ENCODE measurements around the gene RENBP.
A peak's percentile ranks its signal among the peaks of the same experiment; 100 is the strongest.

The RENBP gene

DNA sequence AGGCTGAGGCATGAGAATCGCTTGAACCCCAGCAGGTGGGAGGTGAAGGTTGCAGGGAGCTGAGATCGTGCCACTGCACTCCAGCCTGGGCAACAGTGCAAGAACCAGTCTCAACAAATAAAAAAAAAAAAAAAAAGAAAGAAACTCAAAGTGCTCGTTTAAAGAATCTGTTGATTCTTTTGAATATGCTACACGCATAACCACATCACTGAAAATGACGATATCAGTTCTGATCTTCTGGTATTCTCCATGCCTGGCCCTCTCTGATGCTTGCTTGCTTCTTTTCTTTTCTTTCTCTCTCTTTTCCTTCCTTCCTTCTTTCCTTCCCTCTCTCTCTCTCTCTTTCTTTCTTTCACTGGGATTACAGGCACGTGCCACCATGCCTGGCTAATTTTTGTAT lies 32.6 kb downstream of the RENBP start:
- no peak for DNase-seq

DNA sequence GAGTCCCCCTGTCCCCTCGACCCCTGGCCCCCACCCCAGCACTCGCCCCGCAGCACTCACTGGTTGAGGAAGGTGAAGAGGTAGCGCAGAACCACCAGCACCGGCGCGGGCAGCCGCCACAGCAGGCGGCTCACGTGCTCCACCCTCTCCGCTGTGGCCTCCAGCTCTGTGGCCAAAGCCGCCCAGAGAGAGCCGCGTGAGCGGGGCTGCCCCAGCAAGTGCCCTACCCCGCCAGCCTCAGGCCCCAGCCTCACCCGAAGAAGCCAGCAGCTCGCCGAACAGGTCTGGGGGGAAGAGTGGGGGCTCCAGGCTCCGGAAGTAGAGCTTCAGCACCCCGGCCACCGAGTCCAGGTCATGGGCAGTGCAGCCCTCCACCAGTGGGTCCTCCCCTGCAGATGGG lies 34.0 kb downstream of the RENBP start:
- no peak for DNase-seq

DNA sequence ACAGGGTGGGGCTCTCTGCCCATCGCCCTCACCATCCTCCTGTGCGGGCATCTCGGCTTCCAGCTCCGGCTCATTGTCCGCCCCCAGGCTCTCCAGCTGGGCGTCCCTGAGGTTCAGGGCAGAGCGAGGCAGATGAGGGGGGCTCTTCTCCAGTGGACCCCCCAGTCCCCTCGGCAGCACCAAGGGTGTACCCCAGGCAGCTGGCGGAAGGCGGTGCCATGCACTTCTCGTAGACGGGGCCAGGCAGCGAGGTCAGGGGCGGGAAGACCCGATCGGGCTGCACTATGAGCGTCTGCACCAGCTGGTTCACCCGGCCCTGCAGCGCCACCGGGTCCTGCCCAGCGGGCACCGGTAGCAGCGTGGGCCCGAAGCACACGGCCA lies 34.5 kb downstream of the RENBP start:
- no peak for DNase-seq

DNA sequence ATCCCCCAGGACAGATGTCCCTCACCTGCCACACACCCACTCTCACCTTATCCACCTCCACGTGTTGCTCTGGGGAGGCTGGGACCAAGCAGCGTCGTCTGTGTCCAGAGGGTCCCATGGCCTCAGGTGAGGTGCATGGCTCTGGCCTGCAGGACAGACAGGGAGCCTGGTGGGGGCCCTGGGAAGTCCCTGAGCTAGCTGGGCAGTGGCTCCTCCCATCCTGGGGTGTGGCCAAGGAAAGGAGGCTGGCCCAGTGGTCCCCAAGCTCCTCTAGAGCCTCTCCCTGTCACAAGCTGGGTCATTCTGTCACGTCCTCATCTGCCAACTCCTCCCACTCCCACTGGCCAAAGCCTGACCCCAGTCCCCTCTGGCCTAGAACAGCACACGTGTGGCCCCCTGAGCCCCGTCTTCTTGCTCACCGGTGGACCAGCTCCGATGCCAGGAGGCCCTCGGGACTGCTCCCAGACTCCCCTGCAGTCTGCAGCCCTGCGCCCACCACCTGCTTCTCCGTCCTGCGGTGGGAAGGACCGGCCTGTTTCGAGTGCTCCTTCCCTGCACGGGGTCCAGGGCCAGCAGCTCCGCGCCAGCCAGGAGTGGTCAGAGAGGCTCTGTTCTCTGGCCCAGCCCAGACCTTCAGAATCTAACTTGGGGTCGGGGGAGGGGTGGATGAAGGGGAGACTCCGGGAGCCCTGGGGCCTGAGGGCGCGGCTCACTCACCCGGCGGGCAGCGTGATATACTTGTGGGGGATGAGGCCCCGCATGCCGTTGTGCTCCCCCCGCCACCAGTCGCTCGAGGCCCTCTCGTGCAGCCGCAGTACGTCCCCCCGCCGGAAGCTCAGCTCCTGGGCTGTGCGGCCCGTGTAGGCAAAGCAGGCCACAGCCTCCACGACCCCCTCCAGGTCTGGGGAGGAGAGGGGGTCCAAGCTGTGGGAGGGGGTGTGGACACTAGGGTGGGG lies 35.1 kb downstream of the RENBP start:
- DNase-seq: no peak

DNA sequence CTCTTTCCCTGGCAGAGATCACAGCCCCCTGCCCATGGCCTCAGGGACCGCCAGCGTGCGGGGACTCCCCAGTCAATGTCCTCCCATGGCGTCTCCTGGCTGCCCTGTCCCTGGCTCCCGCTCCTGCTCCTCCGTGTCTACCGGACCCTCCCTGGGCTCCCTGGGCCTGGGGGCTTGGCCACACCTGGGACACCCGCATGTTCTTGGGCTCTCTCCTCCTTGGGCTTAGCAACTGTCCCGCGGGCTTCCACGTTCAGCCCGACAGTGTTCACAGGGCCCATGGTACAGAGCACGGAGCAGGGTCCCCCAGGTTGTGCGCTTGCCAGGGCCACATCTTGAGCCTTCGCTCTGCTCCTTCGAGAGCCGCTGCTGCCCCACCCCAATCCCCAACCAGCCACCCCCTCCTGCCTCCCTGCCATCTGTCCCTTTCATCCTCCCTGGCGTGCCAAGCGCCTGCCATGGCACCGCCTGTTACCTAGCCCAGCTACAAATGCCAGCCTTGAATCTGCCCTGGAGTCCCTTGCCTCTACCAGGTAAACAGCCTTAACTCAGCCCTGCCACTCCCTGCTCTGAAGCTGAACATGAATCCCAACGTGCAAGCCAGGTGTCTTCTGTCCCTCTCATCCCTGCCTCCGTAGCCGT lies 36.1 kb downstream of the RENBP start:
- DNase-seq: no peak

DNA sequence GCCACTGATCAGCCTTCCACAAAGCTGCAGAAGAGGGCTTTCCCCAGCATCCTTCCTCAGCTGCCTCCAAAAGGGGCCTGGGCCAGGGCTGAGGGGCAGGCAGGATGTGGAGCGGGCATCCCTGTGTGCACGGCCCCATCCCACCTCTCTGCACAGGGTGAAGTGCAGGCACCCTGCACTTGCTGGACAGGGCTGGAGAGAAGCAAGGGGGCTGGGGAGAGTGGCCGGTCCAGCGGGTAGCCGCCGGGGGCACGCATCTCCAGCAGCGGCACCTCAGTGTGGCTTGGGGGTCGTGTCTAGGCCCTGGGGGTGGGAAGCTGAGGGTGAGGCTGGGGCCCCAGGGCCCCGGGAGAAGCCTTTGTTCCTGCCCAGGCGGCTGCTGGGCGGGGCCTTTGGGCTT lies 37.0 kb downstream of the RENBP start:
- no peak for DNase-seq

DNA sequence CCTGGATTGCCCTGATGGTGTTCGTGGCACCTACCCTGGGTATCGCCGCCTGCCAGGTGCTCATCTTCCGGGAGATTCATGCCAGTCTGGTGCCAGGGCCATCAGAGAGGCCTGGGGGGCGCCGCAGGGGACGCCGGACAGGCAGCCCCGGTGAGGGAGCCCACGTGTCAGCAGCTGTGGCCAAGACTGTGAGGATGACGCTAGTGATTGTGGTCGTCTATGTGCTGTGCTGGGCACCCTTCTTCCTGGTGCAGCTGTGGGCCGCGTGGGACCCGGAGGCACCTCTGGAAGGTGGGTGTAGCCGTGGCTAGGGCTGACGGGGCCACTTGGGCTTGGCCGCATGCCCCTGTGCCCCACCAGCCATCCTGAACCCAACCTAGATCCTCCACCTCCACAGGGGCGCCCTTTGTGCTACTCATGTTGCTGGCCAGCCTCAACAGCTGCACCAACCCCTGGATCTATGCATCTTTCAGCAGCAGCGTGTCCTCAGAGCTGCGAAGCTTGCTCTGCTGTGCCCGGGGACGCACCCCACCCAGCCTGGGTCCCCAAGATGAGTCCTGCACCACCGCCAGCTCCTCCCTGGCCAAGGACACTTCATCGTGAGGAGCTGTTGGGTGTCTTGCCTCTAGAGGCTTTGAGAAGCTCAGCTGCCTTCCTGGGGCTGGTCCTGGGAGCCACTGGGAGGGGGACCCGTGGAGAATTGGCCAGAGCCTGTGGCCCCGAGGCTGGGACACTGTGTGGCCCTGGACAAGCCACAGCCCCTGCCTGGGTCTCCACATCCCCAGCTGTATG lies 38.1 kb downstream of the RENBP start:
- no peak for DNase-seq

DNA sequence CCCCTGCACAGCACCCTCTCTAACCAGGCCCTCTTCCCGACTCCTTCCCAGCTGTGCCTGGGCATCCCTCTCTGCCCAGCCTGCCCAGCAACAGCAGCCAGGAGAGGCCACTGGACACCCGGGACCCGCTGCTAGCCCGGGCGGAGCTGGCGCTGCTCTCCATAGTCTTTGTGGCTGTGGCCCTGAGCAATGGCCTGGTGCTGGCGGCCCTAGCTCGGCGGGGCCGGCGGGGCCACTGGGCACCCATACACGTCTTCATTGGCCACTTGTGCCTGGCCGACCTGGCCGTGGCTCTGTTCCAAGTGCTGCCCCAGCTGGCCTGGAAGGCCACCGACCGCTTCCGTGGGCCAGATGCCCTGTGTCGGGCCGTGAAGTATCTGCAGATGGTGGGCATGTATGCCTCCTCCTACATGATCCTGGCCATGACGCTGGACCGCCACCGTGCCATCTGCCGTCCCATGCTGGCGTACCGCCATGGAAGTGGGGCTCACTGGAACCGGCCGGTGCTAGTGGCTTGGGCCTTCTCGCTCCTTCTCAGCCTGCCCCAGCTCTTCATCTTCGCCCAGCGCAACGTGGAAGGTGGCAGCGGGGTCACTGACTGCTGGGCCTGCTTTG lies 38.9 kb downstream of the RENBP start:
- no peak for DNase-seq

DNA sequence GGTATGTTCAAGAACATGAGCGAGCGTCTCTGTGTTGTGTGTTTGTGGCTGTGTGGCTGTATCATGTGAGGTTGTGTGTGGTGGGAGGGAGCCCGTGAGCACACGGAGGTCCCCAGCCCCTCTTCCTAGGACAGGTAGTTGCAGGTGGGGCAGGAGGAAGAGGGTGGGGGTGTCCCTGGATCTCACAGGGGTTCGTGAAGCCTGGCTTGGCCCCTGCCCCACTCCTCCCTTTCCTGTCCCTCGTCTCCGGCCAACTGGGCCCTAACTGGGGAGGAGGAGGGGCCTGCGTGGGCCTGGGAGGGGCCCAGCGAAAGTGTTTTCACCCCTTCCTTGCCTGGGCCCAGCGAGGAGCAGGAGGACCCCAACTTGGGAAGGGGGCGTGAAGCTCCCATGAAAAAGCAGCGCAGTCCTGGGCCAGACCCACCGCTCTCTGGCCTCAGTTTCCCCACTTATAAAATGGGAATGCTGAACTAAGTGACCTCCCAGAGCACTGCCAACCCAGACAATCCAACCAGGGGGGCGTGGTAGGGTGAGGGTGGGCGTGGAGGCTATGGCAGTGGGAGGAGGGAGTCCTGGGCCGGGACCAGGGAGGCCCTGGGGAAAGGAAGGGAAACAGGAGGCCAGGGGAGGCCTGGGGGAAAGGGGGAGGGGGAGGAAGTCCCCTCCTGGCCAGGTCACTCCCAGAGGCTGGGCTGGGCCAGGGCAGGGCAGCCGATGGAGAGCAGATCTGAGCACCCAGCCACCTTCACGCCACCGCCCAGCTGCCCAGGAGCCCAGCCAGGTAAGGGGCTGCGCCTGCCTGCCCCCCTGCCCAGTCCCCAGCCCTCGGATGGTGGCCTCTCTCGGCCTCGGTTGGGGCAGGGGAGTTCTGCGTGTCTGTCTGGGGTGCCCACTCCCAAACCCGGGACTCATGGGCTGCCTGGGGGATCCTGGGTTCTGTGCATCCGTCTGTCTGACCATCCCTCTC lies 40.2 kb downstream of the RENBP start, which contains the start of gene AVPR2:
Gene AVPR2, plus strand, starts transcription at position 683 of the 967 bp plus-strand sequence. CDS start 473 bp downstream, outside the sequence.
- DNase-seq: no peak

DNA sequence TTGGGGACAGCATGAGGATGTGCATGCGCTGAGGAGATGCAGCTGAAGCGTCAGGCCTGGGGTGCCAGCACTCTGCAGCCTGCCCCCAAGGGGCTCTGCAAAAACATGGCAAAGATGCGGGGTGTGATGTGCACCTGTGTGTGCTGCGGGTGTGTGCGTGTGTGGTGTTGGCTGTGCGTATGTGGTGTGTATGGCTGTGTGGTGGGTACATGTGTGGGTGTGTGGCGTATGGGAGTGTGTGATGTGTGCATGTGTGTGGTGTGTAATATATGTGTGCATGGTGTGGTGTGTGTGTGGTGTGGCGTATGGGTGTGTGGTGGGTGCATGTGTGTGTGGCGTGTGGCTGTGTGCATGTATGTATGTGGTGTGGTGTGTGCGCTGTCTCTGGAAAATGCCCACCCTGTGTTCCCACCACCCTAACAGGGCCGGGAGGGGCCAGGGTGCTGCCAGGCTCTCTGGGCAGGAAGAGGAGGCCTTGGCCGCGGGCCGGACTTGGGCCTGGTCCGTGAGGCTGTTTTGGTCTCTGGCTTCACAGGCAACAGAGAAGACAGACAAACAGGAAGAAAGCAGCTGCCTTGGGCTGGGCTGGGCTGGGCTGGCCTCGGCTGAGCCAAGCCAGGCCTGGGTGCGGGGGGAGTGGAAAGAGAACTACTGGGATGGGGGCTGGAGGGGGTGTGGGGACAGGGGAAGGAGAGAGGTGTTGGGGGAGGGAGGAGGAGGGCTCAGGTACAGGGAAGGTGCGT lies 41.0 kb downstream of the RENBP start:
- DNase-seq: no peak

DNA sequence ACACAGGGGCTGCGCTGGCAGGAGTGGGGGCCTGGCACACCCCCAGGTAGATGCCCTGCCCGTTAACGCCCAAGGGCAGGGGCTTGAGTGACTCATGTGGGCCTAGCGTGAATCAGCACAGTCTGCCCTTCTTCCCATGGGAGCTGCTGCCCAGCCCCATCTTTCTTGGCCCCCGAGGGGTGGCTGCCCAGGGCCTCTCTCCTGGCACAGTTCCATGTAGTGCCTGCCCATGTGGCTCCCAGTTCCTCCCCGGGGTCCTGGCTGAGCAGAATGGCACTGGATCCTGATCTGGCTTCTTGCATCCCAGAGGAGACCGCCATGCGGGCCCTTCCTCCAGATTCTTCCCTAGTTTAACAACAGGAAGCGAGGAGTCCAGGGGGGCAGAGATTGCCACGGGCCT lies 42.1 kb downstream of the RENBP start:
- no peak for DNase-seq

DNA sequence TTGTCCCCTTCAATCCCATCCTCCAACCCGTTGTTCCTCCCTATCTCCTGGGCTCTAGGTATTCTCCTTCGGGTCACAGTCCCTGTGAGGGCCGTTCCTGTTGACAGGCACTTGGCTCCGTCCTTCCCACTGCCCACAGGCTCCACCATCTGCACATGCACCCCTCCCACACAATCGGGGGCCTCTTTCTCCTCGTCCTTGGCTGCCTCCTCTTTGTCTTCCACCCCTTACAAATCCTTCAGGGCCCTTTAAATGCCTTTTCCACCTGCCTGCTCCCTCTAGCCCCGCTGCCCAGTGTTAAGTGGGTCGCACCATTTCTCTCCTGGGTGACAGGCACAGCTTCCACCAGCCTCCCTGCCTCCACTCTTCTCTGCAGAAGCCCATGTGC lies 42.7 kb downstream of the RENBP start:
- DNase-seq: no peak

DNA sequence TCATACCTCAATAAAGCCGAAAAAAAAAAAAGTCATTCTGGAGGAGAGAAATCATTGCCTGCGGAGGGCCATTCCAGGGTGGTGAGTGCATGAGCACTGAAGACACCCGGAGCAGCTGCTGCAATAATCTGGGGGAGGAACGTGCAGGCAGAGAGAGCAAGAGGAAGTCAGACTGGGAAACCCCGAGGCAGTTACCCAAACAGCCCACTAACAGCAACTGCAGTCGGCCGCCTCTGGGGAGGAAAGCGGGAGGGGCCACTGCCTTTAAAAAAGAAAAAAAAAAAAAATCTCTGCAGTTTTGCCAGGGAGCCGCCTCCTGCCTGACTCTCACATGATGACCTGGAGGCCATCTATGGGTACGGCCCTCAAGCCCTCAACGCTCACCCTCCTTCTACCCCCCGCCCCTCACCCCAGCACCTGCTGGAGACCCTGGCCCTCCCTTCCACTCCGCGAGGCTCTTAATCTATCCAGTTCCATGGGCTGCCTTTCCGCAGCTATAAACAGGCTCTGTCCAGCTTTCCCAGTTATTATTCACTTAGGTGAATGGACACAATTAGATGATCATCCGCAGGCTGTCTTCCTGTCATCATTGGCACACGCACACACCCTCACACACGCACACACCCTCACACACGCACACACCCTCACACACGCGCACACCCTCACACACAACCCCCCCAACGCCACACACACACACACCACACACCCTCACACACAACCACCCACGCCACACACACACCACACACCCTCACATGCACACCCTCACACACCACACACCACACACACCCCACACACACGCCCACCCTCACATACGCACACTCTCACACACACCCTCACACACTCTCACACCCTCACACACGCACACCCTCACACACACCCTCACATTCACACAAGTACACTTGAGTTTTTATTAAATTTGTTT lies 43.4 kb downstream of the RENBP start:
- peak; percentile 65 for DNase-seq

DNA sequence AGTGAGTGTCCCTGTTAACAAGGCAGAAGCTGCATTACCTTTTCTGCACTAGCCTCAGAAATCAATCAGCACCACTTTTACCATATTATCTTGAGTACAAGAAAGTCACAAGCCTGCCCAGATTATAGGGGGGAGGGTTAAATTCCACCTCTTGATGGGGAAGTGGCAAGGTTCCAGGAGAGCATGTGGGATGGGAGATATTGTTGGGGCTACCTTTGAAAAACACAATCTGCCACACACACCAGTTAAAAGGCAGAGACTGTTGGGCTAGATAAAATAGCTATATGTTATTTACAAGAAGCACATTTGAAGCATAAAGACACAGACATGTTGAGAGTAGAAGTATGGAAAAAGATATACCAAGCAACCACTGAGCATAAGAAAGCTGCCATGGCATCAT lies 46.5 kb downstream of the RENBP start:
- no peak for DNase-seq

DNA sequence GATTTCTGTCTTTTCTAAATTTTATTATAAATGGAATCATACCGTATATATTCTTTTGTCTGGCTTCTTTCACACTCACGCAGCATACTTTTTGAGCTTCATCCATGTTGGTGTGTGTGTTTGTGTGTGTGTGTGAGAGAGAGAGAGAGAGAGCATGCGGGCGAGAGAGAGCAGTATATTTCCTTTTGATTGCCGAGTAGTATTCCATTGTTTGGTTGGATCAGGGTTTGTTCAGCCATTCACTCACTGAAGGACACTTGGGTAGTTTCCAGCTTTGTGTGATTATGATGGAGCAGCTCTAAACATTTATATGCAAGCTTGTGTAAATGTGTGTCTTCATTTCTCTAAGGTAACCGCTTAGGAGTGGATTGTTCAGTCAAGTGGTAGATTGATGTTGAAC lies 55.3 kb downstream of the RENBP start:
- no peak for DNase-seq

DNA sequence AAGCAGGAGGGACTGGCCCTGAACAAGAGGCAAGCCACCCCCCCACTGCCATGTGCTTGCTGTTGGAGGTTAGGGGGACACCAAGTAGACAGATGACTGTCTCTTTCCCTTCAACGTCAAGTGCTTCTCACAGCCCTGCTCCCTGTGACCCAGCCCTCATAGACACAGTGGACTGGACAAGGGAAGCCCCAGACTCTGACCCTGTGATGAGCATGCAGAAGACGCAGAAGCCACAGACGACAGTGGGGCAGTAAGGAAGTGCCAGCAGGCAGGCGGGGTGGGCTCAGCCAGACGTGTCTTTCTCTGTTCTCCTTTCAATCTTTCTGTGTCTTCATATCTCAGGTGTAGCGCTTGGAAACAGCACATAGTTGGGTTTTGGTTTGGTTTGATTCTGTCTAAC lies 56.1 kb downstream of the RENBP start:
- no peak for DNase-seq

DNA sequence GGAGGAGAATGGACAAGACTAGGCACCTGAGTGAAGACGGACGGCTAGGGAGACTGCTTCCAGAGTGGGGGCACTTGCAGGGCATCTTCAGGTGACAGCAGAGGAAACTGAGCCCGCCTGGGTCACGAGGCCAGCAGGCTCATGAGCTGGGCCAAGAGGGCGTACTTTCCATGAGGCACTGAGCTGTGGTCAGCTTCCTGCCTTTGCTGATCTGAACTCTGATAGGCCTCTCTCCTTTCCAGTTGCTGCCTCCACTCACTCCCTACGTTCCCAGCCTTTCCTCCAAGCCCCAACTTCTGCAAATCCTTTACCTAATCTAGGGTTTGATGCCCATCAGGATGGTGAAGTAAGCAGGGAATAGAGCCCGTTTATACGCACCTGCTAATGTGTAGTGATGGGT lies 57.1 kb downstream of the RENBP start:
- DNase-seq: no peak

DNA sequence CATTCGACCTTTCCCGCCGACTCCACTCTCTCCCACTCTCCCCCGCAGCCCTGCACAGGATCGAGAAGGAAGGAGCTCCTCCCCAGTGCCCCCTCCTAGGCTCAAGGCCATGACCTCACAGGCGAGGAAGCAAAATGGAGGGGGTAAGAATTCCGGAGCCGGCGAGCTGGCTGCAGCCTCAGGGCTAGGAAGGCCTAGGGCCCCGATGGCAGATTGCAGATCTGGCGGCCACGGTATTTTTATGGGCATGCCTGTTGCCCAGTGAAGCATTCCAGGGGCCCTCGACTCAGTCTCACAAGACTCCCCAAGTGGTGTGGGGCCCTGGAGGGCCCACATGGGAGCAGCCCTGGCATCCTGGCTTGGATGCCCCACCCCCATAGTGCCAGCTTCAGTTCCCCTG lies 57.5 kb downstream of the RENBP start:
- DNase-seq: no peak

DNA sequence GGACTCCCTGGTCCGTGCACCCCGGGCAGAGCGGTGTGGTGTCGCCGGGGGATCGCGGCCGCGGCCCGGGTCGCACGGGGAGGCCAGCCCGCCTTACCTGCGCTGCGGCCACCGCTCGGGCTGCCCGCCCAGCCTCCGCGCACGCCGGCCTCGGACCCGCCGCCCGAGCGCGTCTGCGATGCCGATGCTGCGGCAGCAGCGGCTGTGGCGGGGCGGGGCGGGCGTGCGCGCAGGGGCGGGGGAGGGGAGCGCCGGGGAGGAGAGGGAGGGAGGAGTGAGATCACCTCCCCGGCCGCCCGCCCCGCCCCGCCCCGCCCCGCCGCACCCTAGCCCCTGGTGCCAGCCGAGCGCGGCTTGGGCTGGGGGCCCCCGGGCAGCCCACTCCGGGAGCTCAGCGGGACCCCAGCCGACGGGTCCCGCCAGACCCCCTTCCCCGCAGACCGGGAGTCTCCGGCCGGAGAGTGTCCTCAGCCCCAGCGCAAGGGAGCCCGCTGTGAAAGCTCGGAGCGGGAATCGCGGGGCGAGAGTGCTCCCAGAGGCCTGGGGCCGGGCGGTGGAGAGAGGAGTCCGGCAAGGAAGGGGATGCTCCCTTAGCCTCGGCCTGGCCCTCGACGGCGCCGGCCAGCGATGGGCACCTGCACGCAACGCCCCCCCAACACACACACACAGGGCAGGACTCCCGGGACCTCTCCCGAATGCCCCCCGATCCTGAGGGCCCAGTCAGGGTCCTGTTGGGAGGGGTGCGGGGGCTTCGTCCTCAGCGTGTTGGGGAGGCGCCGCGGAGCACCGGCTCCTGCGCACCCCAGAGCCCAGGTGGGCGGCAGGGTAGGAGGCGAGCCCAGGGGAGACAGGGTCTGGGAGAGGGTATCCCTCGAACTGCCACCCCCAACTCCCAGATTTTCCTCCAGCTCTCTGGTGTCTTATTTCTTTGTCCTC lies 58.2 kb downstream of the RENBP start, which contains the start of gene L1CAM:
Gene L1CAM, minus strand, starts transcription at position 206 of the 936 bp plus-strand sequence. CDS start 10,337 bp downstream, outside the sequence.
- DNase-seq: peak; percentile 28
